ENCODE results near the gene CYGB. TPM values are rescaled to one million over a fixed set of nuclear protein-coding genes. Genes with fewer than 3 reads are reported as not detected.

Gene CYGB
- total RNA-seq, 4 donors from 2014 or later, result 2.8 to 18.2 (median 10.4) TPM

DNA sequence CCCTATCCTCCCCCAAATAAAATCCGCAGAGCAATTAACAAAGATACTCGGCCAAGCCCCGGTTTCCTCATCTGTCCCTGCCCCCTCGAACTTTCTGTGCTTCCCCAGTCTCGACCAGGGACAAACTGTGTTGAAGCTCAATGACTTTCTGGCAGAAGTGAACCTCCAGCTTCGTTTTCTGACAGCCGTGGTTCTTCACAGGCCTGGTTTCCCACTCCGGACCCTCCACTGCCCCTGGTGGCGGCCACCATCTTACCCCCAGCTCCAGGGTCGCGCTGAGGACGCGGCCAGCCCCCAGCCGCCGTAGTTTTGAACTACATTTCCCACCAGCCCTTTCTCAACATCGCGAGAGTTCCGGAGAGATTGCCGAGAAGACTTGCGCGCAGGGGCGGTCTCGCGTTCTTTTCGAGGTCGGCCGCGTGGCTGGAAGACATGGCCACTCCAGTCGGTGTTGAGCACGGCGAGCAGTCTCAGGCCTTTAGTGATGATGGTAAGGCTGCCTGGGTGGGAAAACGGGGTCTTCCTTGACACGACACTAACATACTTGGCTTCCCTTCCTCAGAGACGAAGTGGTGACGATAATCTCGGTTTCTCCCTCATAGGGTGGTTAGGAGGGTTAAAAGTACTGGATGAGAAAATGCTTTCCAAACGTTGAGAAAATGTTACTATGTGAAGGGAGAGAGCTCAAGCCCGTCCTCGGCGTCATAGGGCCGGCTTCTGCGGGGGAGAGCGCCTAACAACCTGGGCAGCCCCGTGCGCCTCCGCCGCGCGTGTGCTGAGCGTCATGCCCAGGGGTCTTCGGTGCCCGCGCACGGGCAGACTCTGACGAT is 20.1 kb upstream of the CYGB start:
- peak overlapping the region; percentile 94 for H3K27ac ChIP-seq
- peaks cover 10% of the 10 kb centered on the region for H3K36me3 ChIP-seq
- peak overlapping the region; percentile 70 for H3K4me3 ChIP-seq
- WGBS, result under 1% methylated on average over 44 of the region's 55 CpGs
- H3K4me1 ChIP-seq, result peaks cover 63% of the 10 kb centered on the region
- no peaks in the 10 kb centered on the region for H3K27me3 ChIP-seq
- no peaks in the 10 kb centered on the region for H3K9me3 ChIP-seq
- DNase-seq (ENCODE audit: low spot score in 2 of 2), result peak; percentile 96 to 98
- peak in 1 of 2 donors; percentile 83 for TF ChIP-seq POLR2A (IDR thresholded peaks at IDR 0.05)
- TF ChIP-seq, protein P1, sequence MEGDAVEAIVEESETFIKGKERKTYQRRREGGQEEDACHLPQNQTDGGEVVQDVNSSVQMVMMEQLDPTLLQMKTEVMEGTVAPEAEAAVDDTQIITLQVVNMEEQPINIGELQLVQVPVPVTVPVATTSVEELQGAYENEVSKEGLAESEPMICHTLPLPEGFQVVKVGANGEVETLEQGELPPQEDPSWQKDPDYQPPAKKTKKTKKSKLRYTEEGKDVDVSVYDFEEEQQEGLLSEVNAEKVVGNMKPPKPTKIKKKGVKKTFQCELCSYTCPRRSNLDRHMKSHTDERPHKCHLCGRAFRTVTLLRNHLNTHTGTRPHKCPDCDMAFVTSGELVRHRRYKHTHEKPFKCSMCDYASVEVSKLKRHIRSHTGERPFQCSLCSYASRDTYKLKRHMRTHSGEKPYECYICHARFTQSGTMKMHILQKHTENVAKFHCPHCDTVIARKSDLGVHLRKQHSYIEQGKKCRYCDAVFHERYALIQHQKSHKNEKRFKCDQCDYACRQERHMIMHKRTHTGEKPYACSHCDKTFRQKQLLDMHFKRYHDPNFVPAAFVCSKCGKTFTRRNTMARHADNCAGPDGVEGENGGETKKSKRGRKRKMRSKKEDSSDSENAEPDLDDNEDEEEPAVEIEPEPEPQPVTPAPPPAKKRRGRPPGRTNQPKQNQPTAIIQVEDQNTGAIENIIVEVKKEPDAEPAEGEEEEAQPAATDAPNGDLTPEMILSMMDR (IDR thresholded peaks at IDR 0.05), result peak; percentile 56 to 67
- peak; percentile 52 to 71 (median 64) for TF ChIP-seq POLR2AphosphoS5 (IDR thresholded peaks at IDR 0.05)
- TF ChIP-seq EP300 (IDR thresholded peaks at IDR 0.05), result no peak

DNA sequence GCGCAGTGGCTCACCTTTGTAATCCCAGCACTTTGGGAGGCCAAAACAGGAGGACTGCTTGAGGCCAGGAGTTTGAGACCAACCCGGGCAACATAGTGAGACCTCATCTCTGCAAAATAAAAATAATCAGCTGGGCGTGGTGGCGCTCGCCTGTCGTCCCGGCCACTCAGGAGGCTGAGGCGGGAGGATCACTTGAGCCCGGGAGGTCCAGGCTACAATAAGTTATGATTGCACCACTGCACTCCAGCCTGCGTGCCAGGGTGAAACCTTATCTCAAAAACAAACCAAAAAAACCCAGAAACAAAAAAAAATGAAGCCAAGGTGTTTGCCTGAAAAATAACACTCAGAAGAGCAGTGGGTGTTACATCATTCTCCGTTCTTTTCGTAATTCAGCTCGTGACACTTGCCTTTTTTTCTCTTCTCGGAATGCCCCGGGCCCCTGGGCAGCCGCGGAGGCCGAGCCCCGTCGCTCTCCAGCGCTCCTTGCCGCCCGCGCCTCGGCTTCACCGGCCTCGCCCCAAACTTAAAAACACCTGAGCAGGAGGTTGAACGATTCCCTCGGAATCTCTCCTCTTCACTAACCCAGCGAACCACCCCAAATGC is 19.4 kb upstream of the CYGB start:
- H3K27ac ChIP-seq, result peak overlapping the region; percentile 94
- H3K4me3 ChIP-seq, result peak overlapping the region; percentile 70
- WGBS, result 23% methylated on average over 30 of the region's 30 CpGs
- no peak for DNase-seq (ENCODE audit: low spot score in 2 of 2)
- H3K36me3 ChIP-seq, result peaks cover 8% of the 10 kb centered on the region
- H3K9me3 ChIP-seq, result no peaks in the 10 kb centered on the region
- no peaks in the 10 kb centered on the region for H3K27me3 ChIP-seq
- TF ChIP-seq POLR2AphosphoS5 (IDR thresholded peaks at IDR 0.05) (no peak), POLR2A (IDR thresholded peaks at IDR 0.05) (no peak), EP300 (IDR thresholded peaks at IDR 0.05) (no peak)
- TF ChIP-seq, protein P1 (IDR thresholded peaks at IDR 0.05), result no peak
- H3K4me1 ChIP-seq, result peaks cover 58% of the 10 kb centered on the region

DNA sequence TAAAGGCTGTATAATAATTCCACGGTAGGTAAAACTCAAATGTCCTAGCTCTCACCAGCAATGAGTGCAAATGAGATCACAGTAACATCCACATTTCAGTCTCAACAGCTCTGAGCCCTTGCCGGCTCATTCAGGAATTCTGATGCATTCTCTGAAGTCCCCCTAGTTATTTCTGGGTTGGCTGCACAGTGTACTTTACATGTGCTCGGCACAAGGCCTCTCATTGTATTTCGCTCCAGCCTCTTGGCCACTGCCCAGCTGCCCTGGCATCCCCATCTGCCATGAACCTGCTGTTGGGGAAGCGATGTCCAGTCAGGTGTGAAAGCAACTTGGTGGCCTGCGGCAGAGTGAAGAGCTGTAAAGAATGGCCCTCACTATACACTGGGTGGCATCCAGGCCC is 16.6 kb upstream of the CYGB start:
- H3K27me3 ChIP-seq, result no peaks in the 10 kb centered on the region
- H3K27ac ChIP-seq, result no peak overlapping the region
- H3K9me3 ChIP-seq, result no peaks in the 10 kb centered on the region
- no peak overlapping the region for H3K4me3 ChIP-seq
- H3K36me3 ChIP-seq, result no peaks in the 10 kb centered on the region
- WGBS, result 62% methylated on average over 6 of the region's 6 CpGs
- TF ChIP-seq POLR2A (IDR thresholded peaks at IDR 0.05) (no peak), POLR2AphosphoS5 (IDR thresholded peaks at IDR 0.05) (no peak), EP300 (IDR thresholded peaks at IDR 0.05) (no peak)
- TF ChIP-seq, protein P1 (IDR thresholded peaks at IDR 0.05), result no peak
- peaks cover 42% of the 10 kb centered on the region for H3K4me1 ChIP-seq
- DNase-seq (ENCODE audit: low spot score in 2 of 2), result no peak

DNA sequence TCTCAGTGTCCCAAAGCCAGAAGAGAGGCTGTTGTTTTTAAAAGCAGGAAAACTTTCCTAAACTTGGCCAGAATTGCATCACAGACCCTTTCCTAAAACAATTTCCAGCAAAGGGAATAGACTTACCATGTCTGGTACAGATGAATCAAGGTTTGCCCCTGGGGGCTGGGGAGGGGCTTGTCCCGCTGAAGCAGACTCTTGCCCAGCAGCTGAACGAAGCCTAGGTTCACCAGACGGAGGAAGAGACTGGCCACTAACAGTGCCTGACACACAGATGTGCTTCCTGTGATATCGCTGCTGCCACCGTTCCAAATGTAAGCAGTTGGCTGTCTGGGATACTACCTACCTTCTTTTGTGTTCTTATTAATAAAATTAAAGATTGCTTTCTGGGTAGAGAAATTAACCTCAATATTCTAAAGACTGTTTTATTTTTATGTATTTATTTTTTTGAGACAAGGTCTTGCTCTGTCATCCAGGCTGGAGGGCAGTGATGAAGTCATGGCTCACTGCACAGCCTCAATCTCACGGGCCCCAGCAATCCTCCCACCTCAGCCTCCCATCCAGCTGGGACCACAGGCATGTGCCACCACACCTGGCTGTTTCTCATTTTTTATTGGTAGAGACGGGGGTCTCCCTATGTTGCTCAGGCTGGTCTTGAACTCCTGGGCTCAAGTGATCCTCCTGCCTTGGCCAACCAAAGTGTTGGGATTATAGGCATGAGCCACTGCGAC is 15.8 kb upstream of the CYGB start:
- 89% methylated on average over 8 of the region's 8 CpGs for WGBS
- Histone ChIP-seq H3K27ac (no peak overlapping the region), H3K27me3 (no peaks in the 10 kb centered on the region), H3K36me3 (no peaks in the 10 kb centered on the region), H3K9me3 (no peaks in the 10 kb centered on the region), H3K4me3 (no peak overlapping the region), H3K4me1 (peaks cover 38% of the 10 kb centered on the region)
- DNase-seq (ENCODE audit: low spot score in 2 of 2), result no peak
- TF ChIP-seq POLR2A (IDR thresholded peaks at IDR 0.05) (no peak), EP300 (IDR thresholded peaks at IDR 0.05) (no peak), POLR2AphosphoS5 (IDR thresholded peaks at IDR 0.05) (no peak)
- TF ChIP-seq, protein P1 (IDR thresholded peaks at IDR 0.05), result no peak
